PFSK-1 (cell line): Measurements from ENCODE around the gene SPP2.

Experiments used
- POLR2AphosphoS5 ChIP-seq: IDR thresholded peaks from 2 replicates; pipeline ENCODE4 v1.6.1; 2012; ENCODE audit warnings: low read depth, mild to moderate bottlenecking, control low read depth, low read length, moderate library complexity
- REST ChIP-seq, 2 experiments: IDR thresholded peaks; 2 replicates each; pipeline versions ENCODE4 v1.6.1 to v1.8.0; 2011 to 2012; ENCODE audit warnings: low read depth in 2 of 2, low read length in 2 of 2, control low read depth in 1 of 2, inconsistent platforms in 1 of 2, mild to moderate bottlenecking in 1 of 2, moderate library complexity in 1 of 2; ENCODE audit not compliant: insufficient read depth in 1 of 2
- SIN3A ChIP-seq: IDR thresholded peaks from 2 replicates; pipeline ENCODE4 v1.6.1; 2012; ENCODE audit warnings: mild to moderate bottlenecking, low read length, moderate library complexity, borderline replicate concordance; ENCODE audit not compliant: insufficient read depth
- TAF1 ChIP-seq: IDR thresholded peaks from 2 replicates; pipeline ENCODE4 v1.6.1; 2012; ENCODE audit warnings: low read length, control low read depth, borderline replicate concordance; ENCODE audit not compliant: insufficient read depth

- TF ChIP-seq POLR2AphosphoS5, result no peak
- TF ChIP-seq TAF1, result no peak
- no peak for TF ChIP-seq REST (IDR thresholded peaks at IDR 0.05; ENCODE audit: insufficient read depth in 1 of 2, low read depth in 2 of 2, low read length in 2 of 2)
- no peak for TF ChIP-seq SIN3A
Observed at GRCh38 chr2:234098681-234099080, 48.2 kb downstream of the SPP2 start.
